Medulla oblongata (tissue), 1 donor: ENCODE data around the gene MPPED2.

Experiments used
- DNase-seq: peaks from one replicate; pipeline ENCODE4 v3.0.0-alpha.2; 2015; ENCODE audit errors: extremely low spot score

The MPPED2 gene, protein sequence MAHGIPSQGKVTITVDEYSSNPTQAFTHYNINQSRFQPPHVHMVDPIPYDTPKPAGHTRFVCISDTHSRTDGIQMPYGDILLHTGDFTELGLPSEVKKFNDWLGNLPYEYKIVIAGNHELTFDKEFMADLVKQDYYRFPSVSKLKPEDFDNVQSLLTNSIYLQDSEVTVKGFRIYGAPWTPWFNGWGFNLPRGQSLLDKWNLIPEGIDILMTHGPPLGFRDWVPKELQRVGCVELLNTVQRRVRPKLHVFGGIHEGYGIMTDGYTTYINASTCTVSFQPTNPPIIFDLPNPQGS

DNA sequence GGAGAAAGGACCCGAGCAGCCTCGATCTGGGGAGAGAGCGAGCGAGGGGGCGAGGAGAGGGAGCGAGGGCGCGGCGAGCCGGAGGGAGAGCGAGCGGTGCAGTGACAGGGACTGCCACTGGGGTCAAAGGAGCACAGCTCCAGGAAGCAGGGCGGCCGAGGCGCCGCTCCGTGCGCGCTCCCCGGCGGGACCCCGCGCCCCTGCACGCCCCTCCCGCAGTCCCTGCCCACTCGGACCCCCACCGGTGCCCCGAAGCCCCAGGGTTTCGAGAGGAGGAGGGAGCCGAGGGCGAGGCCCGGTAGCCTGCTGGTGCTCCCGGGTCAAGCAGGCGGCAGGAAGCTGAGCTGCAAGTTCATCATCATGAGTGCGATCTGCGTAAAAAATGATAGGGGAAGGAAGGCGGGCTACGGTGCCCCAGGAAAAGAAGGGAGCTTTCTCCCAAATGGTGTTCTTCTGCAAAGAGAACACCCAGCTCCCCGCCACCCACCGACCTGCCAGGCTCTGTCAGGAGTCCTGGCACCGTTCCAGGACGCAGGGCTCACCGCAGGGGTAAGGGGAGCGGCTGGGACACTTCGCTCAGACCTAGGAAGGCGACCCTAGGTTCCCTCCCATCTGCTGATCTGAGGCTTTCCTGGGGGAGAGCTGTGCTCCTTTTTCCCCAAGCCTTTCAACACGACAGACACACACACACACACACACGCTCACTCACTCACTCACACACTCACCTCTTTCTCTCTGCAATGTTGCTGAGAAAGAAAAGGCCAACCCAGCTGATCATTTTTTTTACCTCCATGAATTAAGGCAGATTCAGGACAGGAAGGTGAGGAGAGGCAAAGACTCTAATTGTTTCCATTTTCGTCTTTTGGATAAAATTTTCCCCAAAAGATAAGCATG is at the start of gene MPPED2:
Gene MPPED2, minus strand, starts transcription at position 103 of the 894 bp plus-strand sequence. CDS start 5,980 bp downstream, outside the sequence.
- DNase-seq: no peak

DNA sequence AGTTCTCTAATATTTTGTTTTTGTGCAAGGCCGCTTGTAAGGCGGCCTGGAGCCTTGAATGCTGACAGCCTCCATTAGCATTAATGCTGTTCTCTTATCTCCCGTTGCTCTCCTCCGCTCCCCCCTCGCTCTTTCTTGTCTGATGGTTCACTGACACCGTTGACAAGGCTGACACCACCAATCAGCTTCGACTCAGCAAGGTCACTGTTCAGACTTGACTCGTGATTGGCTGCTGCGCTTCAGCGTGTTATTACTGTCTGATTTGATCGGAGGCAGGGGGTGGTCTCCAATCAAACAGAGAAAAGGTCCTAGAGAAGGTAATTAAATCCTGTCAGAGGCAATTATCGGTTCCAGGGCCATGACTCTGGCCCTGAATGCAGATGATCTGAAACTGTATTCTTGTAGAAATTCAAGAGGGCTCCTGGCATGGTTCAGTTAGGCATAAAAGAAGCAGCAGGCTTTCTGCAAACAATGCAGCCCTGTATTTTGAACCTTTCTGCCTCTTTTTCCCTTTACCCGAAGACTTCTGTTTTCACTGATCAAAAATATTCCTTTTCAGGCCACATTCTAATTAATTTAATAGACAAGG is 49.3 kb upstream of the MPPED2 start:
- peak; percentile 95 for DNase-seq

DNA sequence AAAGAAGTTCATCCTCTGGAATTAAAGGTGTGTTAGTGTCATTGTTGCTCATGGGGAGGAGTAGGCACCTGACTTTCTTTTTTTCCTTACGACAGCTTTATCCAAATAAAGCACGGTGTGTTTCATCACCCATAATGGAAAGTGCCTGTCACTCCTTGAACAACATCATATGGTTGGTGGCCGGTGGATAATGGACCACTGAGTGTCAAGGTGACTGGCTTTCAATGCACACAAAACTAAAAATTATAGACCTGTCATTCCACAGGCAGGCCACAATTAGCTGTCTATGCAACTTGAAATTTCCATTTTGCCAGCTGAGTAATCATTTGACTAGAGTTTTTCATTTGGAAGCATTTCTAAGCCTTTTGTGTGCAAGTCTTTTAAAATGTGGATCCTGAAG is 45.0 kb upstream of the MPPED2 start:
- DNase-seq: no peak

DNA sequence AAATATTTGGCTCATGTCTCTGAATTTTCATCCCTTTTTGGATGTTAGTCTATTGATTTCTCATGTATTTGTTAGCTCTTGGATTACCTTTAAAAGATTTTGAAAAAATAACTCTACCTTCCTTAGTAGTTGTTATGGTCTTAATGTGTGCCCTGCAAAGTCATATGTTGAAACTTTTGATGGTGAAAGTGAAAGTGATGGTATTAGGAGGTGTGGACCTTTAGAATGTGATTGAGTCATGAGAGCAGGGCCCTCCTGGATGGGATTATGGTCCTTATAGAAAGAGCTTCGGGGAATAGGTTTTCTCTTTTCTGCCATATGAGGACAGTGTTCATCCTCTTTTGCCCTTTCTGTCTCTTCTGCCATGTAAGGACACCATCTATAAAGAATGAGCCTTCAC is 33.6 kb upstream of the MPPED2 start:
- DNase-seq: no peak

DNA sequence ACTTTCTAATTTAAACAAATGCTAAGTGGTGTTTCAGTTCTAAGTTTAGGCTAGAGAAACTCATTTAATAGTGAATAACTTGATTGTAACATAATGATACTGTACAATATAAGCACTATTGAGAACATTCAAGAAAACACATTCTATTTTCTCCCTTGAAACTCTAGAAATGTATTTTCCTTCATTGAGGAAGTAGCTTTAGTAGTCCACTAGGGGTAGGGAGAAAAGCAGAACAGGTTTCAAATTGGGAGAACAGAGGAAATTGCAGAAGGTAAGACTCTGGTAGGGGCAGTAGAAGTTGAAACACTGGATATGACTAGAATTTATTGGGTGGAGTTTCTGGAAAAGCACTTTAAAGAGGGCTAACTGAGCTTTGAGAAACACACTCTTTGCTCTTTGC is 31.6 kb upstream of the MPPED2 start:
- DNase-seq: no peak

DNA sequence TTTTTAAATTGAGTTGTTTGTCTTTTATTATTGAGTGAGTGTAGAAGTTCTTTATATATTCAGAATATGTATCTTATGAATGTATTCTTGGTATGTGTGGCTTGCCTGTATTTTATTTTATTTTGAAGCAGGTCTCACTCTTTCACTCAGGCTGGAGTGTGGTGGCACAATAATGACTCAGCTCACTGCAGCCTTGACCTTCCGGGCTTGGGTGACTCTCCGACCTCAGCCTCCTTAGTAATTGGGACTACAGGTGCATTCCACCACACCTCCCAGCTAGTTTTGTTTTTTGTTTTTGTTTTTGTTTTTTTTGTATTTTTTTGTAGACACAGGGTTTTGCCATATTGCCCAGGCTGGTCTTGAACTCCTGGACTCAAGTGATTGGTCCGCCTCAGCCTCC is 24.5 kb upstream of the MPPED2 start:
- no peak for DNase-seq

DNA sequence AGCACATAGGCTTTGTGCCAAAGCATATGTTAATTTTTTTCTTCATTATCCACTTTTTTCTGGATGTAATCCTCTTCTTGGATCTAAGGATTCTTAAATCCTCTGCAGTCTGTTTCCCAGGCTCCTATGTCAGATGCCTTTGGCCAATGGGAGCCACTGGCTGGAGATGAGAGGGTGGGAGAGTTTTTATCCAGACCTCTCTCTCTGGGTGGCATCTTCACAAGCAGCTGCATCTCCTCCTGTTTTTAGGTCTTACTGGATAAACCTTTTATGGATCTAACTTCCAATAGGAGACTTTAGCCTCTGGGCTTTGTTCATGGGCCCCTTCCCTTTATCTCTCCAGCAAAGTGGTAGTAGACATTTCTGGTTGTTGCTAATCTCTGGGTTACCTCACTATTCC is 22.4 kb upstream of the MPPED2 start:
- no peak for DNase-seq

DNA sequence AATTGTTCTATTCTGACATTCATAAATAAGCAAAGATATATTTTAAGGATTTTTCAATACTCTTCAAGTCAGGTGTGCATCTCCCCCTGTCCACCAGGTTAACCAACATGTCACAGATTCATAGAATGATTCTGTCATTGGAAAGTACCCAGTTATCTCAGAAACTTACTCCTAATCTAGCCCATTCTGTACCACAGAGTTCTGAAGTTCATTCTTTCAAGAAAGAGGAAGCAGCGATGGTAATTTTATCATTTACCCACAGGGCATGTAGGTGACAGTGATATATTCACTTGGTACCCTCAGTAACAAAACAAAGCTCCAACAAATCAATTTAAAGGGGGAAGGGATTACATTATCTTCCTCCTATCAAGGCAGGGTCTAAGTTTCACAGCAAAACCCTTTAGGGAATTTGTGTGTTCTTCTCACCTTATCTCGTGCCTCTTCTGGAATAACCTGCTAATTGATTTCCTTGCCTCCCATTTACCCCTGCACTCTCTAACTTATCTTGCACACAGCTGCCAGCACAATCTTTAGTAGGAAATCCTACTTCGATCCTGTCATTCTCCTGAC is 19.0 kb upstream of the MPPED2 start:
- DNase-seq: no peak

DNA sequence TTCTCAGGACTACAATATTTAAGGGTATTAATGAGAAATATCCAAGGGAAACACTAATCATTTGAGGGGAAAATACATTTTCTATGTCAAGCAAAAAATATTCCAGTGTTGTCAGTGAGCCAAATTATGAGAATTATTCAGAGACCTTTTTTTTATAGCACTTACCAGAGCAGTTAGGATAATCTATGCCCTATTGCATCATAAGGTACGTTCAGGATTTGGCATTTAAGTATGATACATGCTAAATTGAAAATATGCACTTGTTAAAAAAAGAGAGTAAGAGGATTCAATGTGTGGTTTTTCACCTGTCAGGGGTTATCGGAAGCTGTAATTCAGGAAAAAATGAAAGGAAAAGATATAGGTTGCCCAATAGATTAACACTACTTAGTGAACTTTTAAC is 17.2 kb upstream of the MPPED2 start:
- DNase-seq: no peak

DNA sequence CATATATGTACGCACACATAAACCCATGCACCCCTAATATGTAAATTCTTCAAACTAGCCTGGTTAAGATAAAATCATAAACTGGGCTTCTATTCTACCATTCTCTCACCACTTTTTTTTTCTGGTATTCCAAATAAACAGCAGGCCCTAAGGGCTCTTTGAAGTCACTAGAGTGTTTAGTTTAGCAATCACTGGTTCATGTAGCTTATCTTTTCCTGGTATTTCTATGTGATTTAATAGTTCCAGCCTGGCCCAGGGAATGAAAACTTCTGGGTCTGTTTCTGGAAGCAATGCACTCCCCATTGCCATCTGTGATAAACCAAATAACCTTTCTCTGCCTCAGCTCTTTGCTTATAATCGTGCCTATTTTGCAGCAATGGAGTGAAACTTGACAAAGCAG is 10.7 kb upstream of the MPPED2 start:
- no peak for DNase-seq

DNA sequence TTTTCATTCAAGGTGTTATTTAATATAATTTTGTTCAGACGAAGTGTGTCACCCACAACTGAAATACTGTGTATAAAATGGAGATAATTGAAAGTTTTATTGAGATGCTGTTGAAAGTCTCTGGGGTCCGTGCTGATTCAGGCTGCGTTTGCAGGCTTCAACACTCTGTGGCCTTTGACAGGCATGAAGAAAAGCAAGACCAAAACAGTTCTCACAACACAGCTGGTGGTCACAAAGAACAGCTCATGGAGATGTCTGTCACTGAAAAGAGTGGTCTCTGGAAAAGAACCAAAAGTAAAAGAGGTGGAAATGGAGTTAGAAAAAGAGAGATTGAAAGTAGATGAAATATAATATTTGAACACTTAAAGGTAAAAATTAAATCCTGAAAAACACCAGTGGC is 9.8 kb upstream of the MPPED2 start:
- no peak for DNase-seq

DNA sequence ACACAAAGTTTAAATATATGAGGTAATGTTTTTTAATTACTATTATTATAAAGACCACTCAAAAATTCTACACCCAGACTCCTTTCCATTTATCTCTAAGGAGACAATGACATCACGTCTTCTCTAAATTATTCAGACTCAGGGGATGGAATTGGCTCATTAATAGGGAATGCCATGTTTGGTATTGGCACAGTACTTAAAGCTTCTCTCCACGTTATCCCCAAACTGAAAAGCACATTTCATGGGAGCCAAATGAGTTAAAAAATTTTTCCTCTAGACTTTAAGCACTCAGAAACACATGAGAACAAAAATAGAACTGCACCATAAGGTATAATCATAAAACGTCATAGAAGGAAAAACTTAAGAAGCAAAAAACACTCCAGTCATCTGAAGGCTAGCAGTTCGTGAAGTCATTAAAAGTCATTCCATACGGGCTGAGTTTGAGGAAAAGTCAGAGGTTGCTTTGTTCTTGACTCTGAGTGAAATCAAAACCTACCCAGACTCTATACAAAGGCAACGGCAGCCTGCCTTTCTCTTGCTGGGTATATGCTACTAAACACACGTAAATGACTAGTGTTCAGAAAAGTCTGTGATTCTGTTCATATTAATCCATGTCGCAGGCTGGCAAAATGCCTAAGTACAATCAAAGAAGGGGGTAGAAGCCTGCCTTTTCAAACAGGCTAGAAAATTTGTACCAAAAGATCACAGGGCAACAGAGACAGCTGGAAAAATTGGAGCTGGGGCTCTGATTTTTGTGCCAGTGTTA is 8.7 kb upstream of the MPPED2 start:
- no peak for DNase-seq

DNA sequence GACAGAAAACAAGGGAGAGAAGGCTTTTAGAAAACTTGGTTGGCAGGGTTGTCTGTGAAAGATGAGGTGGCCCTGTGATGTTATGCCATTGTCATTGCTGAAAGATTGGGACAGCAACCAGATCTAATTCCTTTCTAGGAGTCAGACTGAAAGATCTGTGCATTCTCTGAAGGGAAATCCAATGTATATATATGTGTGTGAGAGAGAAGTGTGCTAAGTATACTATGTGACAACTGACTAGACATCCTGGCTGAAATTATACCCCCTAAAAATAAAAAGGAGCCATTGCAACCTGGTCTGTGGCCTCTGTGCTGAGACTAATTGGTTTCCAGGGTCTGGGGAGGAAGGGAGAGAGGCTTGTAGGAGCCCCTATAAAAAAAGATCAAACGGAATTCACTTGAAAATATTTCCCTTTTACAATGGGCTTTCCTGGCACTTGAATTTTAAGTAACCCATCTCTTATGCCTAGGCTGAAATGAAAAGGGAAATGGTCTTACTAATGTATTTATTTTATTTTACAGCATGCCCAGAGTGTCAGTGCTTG is 1.2 kb upstream of the MPPED2 start:
- no peak for DNase-seq

DNA sequence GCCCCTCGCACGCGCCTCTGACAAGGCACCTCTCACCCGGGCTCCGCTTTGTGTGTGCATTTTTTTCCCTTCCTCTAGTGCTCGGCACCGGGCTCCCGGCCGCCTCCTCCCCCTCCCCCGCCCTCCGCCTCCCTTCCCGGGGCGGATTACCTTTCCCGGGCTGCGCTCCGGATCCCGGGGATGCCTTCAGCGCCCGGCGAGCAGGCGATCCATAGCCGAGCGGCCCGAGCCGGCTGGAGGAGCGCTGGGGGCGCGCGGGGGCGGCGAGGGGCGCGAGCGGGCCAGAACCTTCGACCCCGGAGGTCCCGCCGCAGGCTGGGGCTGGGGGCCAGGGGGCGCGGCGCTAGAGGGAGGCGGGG is 282 bp downstream of the MPPED2 start:
- no peak for DNase-seq

DNA sequence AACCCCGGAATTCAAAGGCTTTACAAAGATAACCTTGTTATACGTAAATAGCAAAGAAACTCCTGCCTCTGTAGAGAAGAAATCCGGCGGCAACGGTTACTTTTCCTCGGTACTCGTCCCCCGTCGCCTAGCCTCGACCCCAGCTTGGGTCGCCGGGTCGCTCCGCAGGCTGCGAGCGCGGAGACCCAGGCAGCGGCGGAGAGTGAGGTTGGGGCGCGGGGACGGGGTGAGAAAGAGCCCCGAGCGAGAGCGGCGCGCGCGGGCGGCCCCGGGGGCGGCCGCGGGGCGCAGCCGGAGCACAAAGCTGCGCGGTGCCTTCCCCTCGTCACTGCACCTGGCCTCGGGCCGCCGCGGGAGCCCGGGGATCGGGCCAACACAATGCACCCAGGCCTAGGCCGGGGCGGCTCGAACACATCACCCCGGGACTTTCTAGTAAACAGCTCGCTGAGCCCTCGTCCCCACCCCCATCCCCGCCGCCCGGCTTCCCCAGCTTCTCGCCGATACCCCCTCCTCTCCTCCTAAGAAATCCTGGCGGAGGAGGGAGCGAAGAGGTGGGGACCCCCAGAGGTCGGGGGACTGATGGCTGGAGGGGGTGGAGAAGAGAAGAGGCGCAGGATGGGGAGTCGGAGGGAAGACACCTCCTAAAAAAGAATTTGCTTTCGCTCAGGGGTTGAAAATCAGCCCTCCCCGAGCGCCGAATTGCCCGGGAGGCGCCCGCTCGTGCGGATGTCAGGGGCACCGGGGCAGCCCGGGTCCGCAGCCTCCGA is 845 bp downstream of the MPPED2 start:
- DNase-seq: no peak

DNA sequence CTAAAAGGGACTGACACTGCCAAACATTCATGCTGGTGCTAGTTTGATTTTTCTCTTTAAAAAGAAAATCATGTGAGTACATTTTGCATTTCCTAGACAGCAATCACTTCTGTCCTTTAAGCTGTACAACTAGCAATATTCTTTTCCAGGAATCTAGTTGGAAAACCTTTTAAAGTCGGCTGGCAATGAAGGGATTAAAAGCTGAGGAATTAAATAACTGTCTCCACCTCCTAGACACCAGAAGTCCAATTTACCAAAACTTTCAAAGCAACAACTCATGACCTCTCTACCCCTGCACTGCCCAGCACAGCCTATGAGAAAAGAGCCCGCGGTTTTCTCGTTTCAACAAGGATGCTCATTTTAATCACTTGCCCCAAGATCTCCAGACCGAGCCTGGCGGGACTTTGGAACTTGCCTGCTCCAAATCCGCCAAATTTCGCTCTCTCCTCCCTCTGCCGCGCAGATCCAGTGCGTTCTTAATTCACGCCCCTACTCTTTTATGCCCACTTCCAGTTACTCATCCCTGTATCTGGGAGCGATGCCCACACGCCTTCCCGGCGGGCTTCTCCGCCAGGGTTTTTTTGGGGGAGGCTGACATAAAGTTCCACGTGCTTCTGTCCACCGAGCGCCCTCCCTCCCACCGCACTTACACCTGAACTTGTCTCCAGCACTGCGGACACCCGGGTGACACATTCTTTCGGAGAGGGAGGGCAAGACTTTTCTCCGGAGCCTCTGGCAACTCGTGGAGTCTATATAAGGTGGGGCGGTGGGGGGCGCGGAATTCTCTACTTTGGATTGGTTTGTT is 2.5 kb downstream of the MPPED2 start:
- DNase-seq: peak; percentile 23

DNA sequence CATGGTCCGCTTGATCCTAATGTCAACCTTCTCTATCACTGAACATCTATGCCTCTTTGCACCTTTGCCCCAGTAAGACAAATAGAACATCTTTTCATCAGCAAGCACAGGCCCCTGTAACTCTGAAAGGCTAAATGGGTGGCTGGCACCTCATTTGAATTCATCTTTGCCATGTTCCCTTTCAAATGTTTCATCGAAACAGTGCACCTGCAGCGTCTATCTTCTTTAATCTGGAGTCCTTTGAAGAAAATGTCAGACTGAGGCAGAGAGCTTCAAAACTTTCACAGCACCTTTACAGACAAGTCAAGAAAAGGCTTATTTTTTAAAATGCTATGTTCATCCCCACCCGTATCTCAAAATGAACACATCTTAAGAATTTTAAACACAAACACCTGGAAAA is 3.4 kb downstream of the MPPED2 start:
- DNase-seq: no peak

DNA sequence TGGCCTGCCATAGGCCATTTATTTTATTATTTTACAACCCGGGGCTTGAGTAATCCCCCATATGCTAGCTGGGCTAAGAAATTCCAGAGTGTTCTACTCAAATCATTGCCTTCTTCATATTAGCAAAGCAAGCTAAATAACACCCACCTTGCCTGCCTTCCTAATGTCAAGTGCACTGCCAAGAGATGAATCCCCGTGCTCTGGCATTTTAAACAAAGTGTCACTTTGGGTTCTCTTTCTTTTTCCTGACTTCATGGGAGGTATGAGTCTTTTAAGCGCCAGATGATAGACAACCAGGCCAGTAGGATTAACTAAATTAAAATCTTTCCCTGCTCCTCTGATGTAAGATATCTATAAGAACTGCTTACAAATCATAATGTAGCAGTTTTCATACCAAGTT is 4.5 kb downstream of the MPPED2 start:
- DNase-seq: no peak

DNA sequence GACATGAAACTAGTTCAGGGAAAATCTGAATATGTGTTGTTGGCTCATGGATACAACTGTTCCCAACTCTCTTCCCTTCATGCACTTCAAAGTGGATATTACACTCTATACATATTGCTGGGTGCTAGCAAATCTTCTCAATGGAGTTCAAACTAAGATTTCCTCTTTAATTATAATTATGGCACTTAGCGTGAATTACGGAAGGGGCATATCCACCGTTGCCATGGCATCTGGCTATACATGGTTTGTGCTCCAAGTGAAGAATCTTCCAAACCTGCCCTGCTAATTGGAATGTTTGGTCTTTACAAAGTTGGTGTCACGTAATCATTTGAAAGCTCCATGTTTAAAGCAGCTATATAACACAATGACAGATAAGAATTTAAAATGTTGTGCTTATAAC is 5.6 kb downstream of the MPPED2 start:
- no peak for DNase-seq
